Muscle of arm (tissue), 12 donors: Measurements from ENCODE around the gene SSC5D. TPM values are rescaled to one million over a fixed set of nuclear protein-coding genes. Genes with fewer than 3 reads are reported as not detected.

Experiments used
- DNase-seq: peaks from one replicate; pipeline ENCODE4 v3.0.0-alpha.2; 2013
- polyA plus RNA-seq, 12 donors: library from polyadenylated mRNA; unstranded; fragments of 120-200 nt; gene quantifications; one replicate each; pipeline ENCODE4 v1.2.1, GENCODE V29; 2013; ENCODE audit not compliant: insufficient read length in 12 of 12

Gene SSC5D
- polyA plus RNA-seq, 12 donors: 12.2 to 37.5 (median 19.3) TPM; not detected in 1

GRCh38 chr19:55535173-55535964 is 47.1 kb downstream of the SSC5D start:
- no peak for DNase-seq

- DNase-seq: no peak
Measured at GRCh38 chr19:55535965-55536350, 47.7 kb downstream of the SSC5D start.

- no peak for DNase-seq
Measured at GRCh38 chr19:55536366-55536765, 48.1 kb downstream of the SSC5D start.

- DNase-seq: no peak
Measured at GRCh38 chr19:55536951-55537740, 48.9 kb downstream of the SSC5D start, which contains the start of gene SBK2. Gene SBK2, minus strand, starts transcription at chr19:55537133. Its CDS starts 839 bp downstream, at chr19:55536294.

GRCh38 chr19:55537741-55538111 is 49.5 kb downstream of the SSC5D start:
- peak; percentile 74 for DNase-seq

- no peak for DNase-seq
Measured at GRCh38 chr19:55538132-55538531, 49.9 kb downstream of the SSC5D start.

- DNase-seq: no peak
Measured at GRCh38 chr19:55539090-55539984, 51.1 kb downstream of the SSC5D start.

- no peak for DNase-seq
Measured at GRCh38 chr19:55540619-55541018, 52.4 kb downstream of the SSC5D start.

- DNase-seq: no peak
Measured at GRCh38 chr19:55541091-55541490, 52.9 kb downstream of the SSC5D start.

- no peak for DNase-seq
Measured at GRCh38 chr19:55542292-55542855, 54.1 kb downstream of the SSC5D start.

GRCh38 chr19:55543567-55543966 is 55.3 kb downstream of the SSC5D start:
- DNase-seq: no peak

GRCh38 chr19:55544014-55544413 is 55.8 kb downstream of the SSC5D start:
- DNase-seq: no peak

- no peak for DNase-seq
Measured at GRCh38 chr19:55544776-55545439, 56.7 kb downstream of the SSC5D start.

GRCh38 chr19:55545443-55545842 is 57.2 kb downstream of the SSC5D start, which contains the start of gene SBK3:
Gene SBK3, minus strand, starts transcription at chr19:55545543. Its CDS starts 0 bp downstream, at chr19:55545543.
- DNase-seq: no peak

- no peak for DNase-seq
Measured at GRCh38 chr19:55546011-55546410, 57.8 kb downstream of the SSC5D start.

- no peak for DNase-seq
Measured at GRCh38 chr19:55546822-55547614, 58.8 kb downstream of the SSC5D start.

- no peak for DNase-seq
Measured at GRCh38 chr19:55549500-55550320, 61.5 kb downstream of the SSC5D start.

- DNase-seq: no peak
Measured at GRCh38 chr19:55550321-55550650, 62.0 kb downstream of the SSC5D start.

- no peak for DNase-seq
Measured at GRCh38 chr19:55552206-55552605, 64.0 kb downstream of the SSC5D start.
